CD4-positive, alpha-beta T cell treated with Interleukin-21 for 1 hour (primary cell): ENCODE measurements around the gene ETFBKMT.

Experiments used
- DNase-seq: peaks from one replicate; pipeline ENCODE4 v3.0.0-alpha.2; 2020

Gene ETFBKMT, protein sequence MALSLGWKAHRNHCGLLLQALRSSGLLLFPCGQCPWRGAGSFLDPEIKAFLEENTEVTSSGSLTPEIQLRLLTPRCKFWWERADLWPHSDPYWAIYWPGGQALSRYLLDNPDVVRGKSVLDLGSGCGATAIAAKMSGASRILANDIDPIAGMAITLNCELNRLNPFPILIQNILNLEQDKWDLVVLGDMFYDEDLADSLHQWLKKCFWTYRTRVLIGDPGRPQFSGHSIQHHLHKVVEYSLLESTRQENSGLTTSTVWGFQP

GRCh38 chr12:31659087-31659942 lies at the start of gene ETFBKMT:
Gene ETFBKMT, plus strand, starts transcription at chr12:31659688. Its CDS starts 2,266 bp downstream, at chr12:31661954.
- DNase-seq = peak; percentile 96

DNA sequence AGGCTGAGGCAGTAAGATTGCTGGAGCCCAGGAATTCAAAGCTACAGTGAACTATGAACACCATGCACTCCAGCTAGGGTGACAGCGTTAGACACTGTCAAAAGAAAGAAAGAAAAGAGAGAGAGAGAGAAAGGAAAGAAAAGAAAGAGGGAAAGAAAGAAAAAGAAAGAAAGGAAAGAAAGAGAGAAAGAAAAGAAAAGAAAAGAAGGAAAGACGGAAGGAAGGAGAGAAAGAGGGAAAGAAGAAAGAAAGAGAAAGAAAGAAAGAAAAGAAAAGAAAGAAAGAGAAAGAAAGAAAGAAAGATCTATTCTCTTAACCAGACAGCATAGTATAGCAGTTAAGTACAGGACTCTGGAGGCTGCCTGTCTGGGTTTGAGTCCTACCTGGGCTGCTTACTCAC lies 46.7 kb upstream of the ETFBKMT start:
- DNase-seq = no peak

DNA sequence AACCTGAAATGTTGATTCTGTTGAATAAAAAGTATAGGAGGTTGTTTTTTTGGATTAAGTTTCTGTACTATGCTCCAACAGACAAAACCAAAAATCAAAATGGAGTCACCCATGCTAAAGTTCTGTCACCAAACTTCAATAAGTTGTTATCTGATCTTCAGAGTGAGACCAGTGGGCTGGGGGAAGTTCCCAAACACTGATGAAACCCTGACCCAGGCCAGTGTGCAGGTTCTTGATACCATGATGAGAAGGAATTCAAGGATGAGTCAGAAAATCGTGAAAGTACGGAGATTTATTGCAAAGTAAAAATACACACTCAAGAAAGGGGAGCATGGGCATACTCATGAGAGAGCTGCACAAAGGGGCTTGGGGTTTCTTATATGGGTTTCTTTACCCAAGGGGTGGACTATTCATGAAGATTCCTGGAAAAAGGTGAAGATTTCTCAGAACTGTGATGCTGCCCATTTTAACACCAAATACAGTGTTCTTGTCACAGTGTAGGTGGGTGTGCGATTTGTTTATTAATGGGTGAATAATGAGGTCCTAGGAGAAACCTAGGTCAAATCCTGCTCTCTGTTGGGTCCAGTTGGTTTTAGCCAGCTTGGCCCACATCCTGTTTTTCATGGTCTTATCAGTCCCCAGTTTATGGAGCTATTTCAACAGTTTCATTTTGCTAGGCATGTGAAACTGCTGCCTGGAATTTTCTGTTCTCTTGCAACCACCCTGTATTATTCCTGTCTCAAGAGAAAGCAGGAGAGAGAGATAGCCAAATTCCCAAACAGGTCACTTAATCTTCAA lies 41.1 kb upstream of the ETFBKMT start:
- DNase-seq = no peak

DNA sequence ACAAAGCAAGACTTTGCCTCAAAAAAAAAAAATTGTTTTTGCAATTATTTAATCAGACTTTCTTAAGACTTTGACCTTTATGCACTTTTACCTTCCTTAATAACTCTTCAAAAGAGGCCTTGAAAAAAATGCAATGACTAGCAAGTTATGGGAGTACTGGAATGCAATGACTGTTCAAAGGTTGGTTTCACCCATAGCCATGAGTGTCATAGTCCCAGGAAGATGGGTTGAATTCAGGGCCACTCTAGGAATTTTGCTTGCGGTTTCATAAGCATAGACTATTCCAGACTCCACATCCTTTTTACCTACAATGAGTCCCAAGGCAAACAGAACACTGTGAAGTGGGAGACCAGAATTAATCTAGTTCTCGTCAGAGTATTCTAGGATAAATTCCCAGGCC lies 39.2 kb upstream of the ETFBKMT start:
- DNase-seq = no peak

DNA sequence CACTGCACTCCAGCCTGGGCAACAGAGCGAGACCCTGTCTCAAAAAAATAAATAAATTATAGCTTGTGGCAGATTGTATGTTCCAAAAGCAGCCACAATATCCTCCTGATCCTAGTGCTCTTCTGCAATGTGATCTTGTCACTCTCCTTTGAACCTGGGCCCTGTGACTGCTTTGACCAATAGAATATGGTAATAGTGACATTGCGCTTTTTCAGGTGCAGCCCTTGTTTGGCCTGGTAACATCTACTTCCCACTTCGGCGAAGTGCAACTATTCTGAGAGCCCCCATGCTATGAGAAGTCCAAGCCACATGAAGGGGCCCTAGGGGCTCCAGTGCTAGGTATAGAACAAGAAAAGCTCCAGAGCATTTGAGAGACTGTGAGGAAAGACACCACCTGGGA lies 37.5 kb upstream of the ETFBKMT start:
- DNase-seq = no peak

DNA sequence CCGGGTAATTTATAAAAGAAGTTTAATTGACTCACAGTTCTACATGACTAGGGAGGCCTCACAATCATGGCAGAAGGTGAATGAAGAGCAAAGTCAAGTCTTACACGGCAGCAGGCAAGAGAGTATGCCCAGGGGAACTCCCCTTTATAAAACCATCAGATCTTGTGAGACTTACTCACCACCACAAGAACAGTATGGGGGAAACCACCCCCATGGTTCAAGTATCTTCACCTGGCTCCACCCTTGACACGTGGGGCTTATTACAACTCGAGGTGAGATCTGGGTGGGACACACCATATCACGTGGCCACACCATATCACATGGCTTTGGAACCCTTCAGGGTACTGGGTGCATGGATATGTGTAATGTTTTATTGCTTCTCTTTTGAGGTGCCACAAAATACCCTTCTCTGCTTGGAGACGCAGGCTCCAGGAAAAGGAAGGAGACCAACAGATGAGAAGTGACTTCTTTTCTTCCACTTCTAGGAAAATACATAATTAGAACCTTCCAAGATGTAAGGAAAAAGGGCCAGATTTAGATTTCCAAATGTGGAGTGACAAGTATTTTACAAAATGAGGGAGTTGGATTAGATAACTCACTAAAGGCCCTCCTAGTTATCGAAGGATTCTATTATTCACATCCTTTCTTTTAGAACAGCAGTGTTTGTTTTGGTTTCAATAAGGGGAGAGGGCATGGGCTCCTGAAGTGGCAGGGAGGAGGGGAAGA lies 33.1 kb upstream of the ETFBKMT start:
- DNase-seq = no peak

- no peak for DNase-seq
These were observed 31.9 kb upstream of the ETFBKMT start for GRCh38 chr12:31627456-31628054.

GRCh38 chr12:31629756-31630732 lies 29.4 kb upstream of the ETFBKMT start:
- no peak for DNase-seq

- no peak for DNase-seq
These were observed 28.3 kb upstream of the ETFBKMT start for GRCh38 chr12:31631023-31631724.

GRCh38 chr12:31631809-31632208 lies 27.7 kb upstream of the ETFBKMT start:
- DNase-seq = no peak

GRCh38 chr12:31633464-31633863 lies 26.0 kb upstream of the ETFBKMT start:
- no peak for DNase-seq

- no peak for DNase-seq
These were observed 24.9 kb upstream of the ETFBKMT start for GRCh38 chr12:31634620-31635019.

- no peak for DNase-seq
These were observed 17.9 kb upstream of the ETFBKMT start for GRCh38 chr12:31641509-31642090.

DNA sequence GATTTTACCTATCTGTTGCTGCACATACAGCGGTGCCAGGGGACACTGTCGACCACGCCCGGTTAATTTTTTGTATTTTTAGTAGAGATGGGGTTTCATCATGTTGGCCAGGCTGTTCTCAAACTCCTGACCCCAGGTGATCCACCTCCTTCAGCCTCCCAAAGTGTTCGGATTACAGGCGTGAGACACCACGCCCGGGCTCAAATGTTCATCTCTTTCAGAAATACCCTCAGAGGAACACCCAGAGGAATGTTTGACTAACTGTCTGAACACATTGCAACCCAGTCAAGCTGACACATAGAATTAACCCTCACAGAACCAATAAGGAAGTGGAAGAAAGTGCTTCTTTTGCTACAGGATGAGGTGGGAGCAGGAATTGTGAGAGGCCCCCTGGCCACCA lies 15.0 kb upstream of the ETFBKMT start:
- no peak for DNase-seq

DNA sequence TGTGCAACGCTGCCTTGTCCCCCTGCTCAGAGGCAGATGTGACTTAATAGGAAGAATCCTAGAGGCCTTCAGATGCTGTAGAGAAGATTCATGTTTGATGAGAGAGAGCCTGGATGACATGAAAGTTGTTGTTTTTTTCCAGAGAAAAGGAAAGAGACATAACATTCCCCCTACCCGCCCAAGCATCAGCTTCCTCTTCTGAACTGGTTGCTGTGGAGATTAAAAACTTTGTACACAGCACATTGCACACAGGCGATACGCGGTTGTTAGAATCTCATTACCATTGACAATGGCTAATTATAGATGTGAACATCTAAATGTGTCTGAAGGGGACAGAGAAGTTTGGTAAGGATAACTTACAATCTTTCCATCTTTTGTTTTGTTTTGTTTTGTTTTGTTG lies 13.6 kb upstream of the ETFBKMT start:
- no peak for DNase-seq

- DNase-seq = no peak
These were observed 12.4 kb upstream of the ETFBKMT start for GRCh38 chr12:31647086-31647491.

DNA sequence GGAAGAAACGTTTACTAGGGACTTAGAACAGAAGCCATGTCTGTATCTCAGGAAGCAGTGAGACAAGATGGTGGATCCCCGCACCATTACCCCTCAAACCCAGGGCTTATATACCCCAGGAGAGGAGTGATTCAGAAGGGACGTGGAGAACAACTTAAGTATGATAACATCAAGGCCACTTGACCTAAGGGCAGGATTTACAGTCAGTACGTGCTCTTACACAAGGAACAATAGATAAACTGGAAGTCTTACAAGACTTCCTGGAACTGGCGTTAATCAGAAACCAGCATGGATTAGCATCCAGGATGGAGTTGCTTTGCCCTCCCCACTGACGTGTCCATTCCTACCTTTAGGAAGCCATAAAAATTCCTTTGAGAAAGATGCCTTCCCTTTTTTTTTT lies 8.6 kb upstream of the ETFBKMT start:
- DNase-seq = no peak

DNA sequence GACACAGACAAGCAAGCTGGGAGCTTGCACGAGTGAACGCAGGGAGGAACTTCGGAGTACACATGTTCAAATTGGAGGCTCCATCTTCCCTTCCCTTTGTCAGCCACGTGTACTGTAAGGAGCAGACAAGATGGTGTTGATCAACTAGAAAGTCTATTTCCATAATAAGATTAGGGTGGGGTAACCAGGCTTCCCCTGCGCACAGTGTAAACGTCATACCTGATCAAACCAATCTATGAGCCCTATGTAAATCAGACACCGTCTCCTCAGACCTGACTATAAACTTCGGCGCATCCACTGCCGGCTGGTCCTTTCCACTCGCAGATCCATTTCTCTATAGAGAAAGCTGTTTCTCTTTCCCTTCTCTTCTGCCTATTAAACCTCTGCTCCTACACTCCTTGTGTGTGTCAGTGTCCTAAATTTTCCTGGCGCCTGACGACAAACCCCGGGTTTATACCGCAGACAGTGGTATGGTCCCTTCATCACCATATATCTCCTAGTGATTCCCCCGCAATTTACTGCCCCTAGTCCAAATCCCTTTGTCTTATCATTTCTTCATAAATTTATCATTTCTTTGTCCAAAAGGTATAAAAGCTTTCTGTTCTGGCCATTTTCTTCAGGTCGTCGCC lies 7.5 kb upstream of the ETFBKMT start:
- no peak for DNase-seq

DNA sequence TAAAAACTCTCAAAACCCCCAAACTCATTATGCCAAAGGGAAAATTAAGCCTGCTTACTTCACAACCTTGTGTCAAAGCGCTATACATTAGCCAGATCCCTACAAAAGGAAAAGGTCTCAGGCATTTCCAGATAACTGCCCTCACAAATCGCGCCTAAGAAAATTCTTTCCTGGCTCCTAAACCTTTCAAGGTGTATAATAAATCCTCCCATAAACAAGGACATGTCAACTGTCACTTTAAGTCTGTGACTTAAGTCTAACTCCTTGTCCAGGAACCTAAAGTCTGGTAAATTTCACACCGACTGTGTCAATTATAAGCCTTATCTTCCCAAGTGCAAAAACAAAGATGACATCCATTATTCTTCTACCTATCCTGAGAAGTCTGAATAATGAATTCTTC lies 4.3 kb upstream of the ETFBKMT start:
- no peak for DNase-seq

GRCh38 chr12:31655792-31656191 lies 3.7 kb upstream of the ETFBKMT start:
- DNase-seq = no peak
